ENCODE measurements around the gene KCTD11.

GRCh38 chr17:7332111-7332510 is 19.9 kb upstream of the KCTD11 start:
- TF ChIP-seq CTCF (IDR thresholded peaks at IDR 0.05; ENCODE audit: low read depth, low read length) (no peak), POLR2A (IDR thresholded peaks at IDR 0.05; ENCODE audit: extremely low read depth, insufficient read length) (no peak), MAX (IDR thresholded peaks at IDR 0.05; ENCODE audit: low read depth, low read length) (no peak), MYC (IDR thresholded peaks at IDR 0.05; ENCODE audit: low read depth, low read length) (no peak)
